ENCODE results near the gene RAB3C. TPM values are rescaled to one million over a fixed set of nuclear protein-coding genes. Genes with fewer than 3 reads are reported as not detected.

The RAB3C gene
- total RNA-seq, 1 donor from 2014 or later: 6.1 TPM

- no peak for ATAC-seq
- no peak for DNase-seq (ENCODE audit: low spot score)
- intact Hi-C loops (cut with DNase I): no loop called here
Measured at GRCh38 chr5:58793888-58794657, 211.2 kb downstream of the RAB3C start.

- no peak for ATAC-seq
- DNase-seq (ENCODE audit: low spot score): no peak
- intact Hi-C loops (cut with DNase I): no loop called here
Measured at GRCh38 chr5:58794875-58795274, 212.0 kb downstream of the RAB3C start.

GRCh38 chr5:58795327-58795726 lies 212.5 kb downstream of the RAB3C start:
- intact Hi-C loops (cut with DNase I): no loop called here
- ATAC-seq (no peak), DNase-seq (ENCODE audit: low spot score) (no peak)

- ATAC-seq (no peak), DNase-seq (ENCODE audit: low spot score) (no peak)
- intact Hi-C loops (cut with DNase I): no loop called here
Measured at GRCh38 chr5:58797021-58797420, 214.1 kb downstream of the RAB3C start.

- ATAC-seq: no peak
- intact Hi-C loops (cut with DNase I): no loop called here
- no peak for DNase-seq (ENCODE audit: low spot score)
Measured at GRCh38 chr5:58800356-58800755, 217.5 kb downstream of the RAB3C start.

GRCh38 chr5:58800861-58801540 lies 218.1 kb downstream of the RAB3C start:
- ATAC-seq (no peak), DNase-seq (ENCODE audit: low spot score) (no peak)
- intact Hi-C loops (cut with DNase I): no loop called here

- intact Hi-C loops (cut with DNase I): no loop called here
- DNase-seq (ENCODE audit: low spot score) (no peak), ATAC-seq (no peak)
Measured at GRCh38 chr5:58803056-58803455, 220.2 kb downstream of the RAB3C start.

GRCh38 chr5:58804291-58804690 lies 221.4 kb downstream of the RAB3C start:
- ATAC-seq: no peak
- intact Hi-C loops (cut with DNase I): no loop called here

GRCh38 chr5:58810086-58810485 lies 227.2 kb downstream of the RAB3C start:
- ATAC-seq: no peak
- intact Hi-C loops (cut with DNase I): no loop called here
- no peak for DNase-seq (ENCODE audit: low spot score)

More at GRCh38 chr5:58804291-58804690, 221.4 kb downstream of the RAB3C start:
- DNase-seq (ENCODE audit: low spot score): no peak

GRCh38 chr5:58813855-58814254 lies 231.0 kb downstream of the RAB3C start:
- intact Hi-C loops (cut with DNase I): no loop called here
- DNase-seq (ENCODE audit: low spot score) (no peak), ATAC-seq (no peak)

GRCh38 chr5:58816181-58816731 lies 233.4 kb downstream of the RAB3C start:
- ATAC-seq: no peak
- intact Hi-C loops (cut with DNase I): no loop called here
- no peak for DNase-seq (ENCODE audit: low spot score)

- DNase-seq (ENCODE audit: low spot score) (no peak), ATAC-seq (no peak)
- intact Hi-C loops (cut with DNase I): no loop called here
Measured at GRCh38 chr5:58818465-58818864, 235.6 kb downstream of the RAB3C start.

- DNase-seq (ENCODE audit: low spot score) (no peak), ATAC-seq (no peak)
- intact Hi-C loops (cut with DNase I): no loop called here
Measured at GRCh38 chr5:58825441-58825840, 242.6 kb downstream of the RAB3C start.

- DNase-seq (ENCODE audit: low spot score) (no peak), ATAC-seq (no peak)
- intact Hi-C loops (cut with DNase I): no loop called here
Measured at GRCh38 chr5:58825899-58826298, 243.0 kb downstream of the RAB3C start.

- ATAC-seq (no peak), DNase-seq (ENCODE audit: low spot score) (no peak)
- intact Hi-C loops (cut with DNase I): no loop called here
Measured at GRCh38 chr5:58827463-58827862, 244.6 kb downstream of the RAB3C start.

GRCh38 chr5:58828258-58828657 lies 245.4 kb downstream of the RAB3C start:
- ATAC-seq (no peak), DNase-seq (ENCODE audit: low spot score) (no peak)
- intact Hi-C loops (cut with DNase I): no loop called here

- intact Hi-C loops (cut with DNase I): no loop called here
- DNase-seq (ENCODE audit: low spot score) (no peak), ATAC-seq (no peak)
Measured at GRCh38 chr5:58834242-58835225, 251.7 kb downstream of the RAB3C start.

- intact Hi-C loops (cut with DNase I): no loop called here
- DNase-seq (ENCODE audit: low spot score): no peak
- no peak for ATAC-seq
Measured at GRCh38 chr5:58836351-58836750, 253.5 kb downstream of the RAB3C start.

GRCh38 chr5:58838729-58839128 lies 255.9 kb downstream of the RAB3C start:
- ATAC-seq (no peak), DNase-seq (ENCODE audit: low spot score) (no peak)
- intact Hi-C loops (cut with DNase I): no loop called here

Measured in sciatic nerve (tissue), 2 donors.